Endodermal cell (in vitro differentiated cells): ENCODE results near the gene STK38. TPM values are rescaled to one million over a fixed set of nuclear protein-coding genes. Genes with fewer than 3 reads are reported as not detected.

Experiments used
- DNase-seq: peaks from one replicate; pipeline ENCODE4 v3.0.0-alpha.2; 2017
- H3K27ac ChIP-seq: 2 replicates; pipeline ENCODE4 v1.5.1; 2013; ENCODE audit warnings: mild to moderate bottlenecking, low read depth, low read length, moderate library complexity
- H3K27me3 ChIP-seq: 2 replicates; pipeline ENCODE4 v1.6.1; 2013; ENCODE audit warnings: mild to moderate bottlenecking, low read length, moderate library complexity; ENCODE audit not compliant: insufficient read depth, control insufficient read depth, poor library complexity, severe bottlenecking
- H3K36me3 ChIP-seq: 2 replicates; pipeline ENCODE4 v1.7.0; 2013; ENCODE audit warnings: mild to moderate bottlenecking, low read length, moderate library complexity; ENCODE audit not compliant: control insufficient read depth, insufficient read depth
- H3K4me1 ChIP-seq: one replicate; pipeline ENCODE4 v1.7.0; 2013; ENCODE audit warnings: low read length; ENCODE audit not compliant: control insufficient read depth, insufficient read depth
- H3K4me3 ChIP-seq: 2 replicates; pipeline ENCODE4 v1.5.1; 2013; ENCODE audit warnings: mild to moderate bottlenecking, low read length, moderate library complexity
- H3K9ac ChIP-seq: 2 replicates; pipeline ENCODE4 v1.6.1; 2013; ENCODE audit warnings: mild to moderate bottlenecking, low read length, moderate library complexity; ENCODE audit not compliant: poor library complexity, severe bottlenecking; ENCODE audit errors: extremely low read depth
- H3K9me3 ChIP-seq: 2 replicates; pipeline ENCODE4 v1.6.1; 2013; ENCODE audit warnings: mild to moderate bottlenecking, low read length, moderate library complexity; ENCODE audit not compliant: control insufficient read depth
- H3K27ac Mint-ChIP-seq: 2 replicates; pipeline ENCODE4 v1.8.0; 2020; ENCODE audit warnings: mixed read lengths
- H3K27me3 Mint-ChIP-seq: 2 replicates; pipeline ENCODE4 v1.8.0; 2021; ENCODE audit warnings: mild to moderate bottlenecking, mixed read lengths; ENCODE audit not compliant: insufficient read depth
- H3K36me3 Mint-ChIP-seq: 2 replicates; pipeline ENCODE4 v1.8.0; 2020; ENCODE audit warnings: low read depth, mixed read lengths
- H3K4me1 Mint-ChIP-seq: 2 replicates; pipeline ENCODE4 v1.8.0; 2020; ENCODE audit warnings: mixed read lengths
- H3K4me3 Mint-ChIP-seq: 2 replicates; pipeline ENCODE4 v1.8.0; 2020; ENCODE audit warnings: mild to moderate bottlenecking, moderate library complexity, mixed read lengths
- H3K9me3 Mint-ChIP-seq: 2 replicates; pipeline ENCODE4 v1.8.0; 2020; ENCODE audit warnings: mild to moderate bottlenecking, mixed read lengths
- CTCF ChIP-seq: fragments of 200-600 bp; sonication (generic); conservative IDR thresholded peaks from 2 replicates; pipeline ENCODE4 v1.5.0; 2021; ENCODE audit warnings: antibody characterized with exemption, mild to moderate bottlenecking
- WGBS, 2 experiments: methylation state at CpG; one replicate each; pipeline versions ENCODE4 v1.1.5 to v1.1.7; 2013; ENCODE audit warnings: missing lambda C conversion rate in 2 of 2, mixed read lengths in 1 of 2; ENCODE audit not compliant: insufficient coverage in 1 of 2, insufficient read length in 1 of 2; 5-methylcytosine and 5-hydroxymethylcytosine counted together
- total RNA-seq, 2 donors: library from RNA; stranded (reverse); fragmentation: NEBNext Ultra II Directional in 1 of 2; extraction: Animal tissue kit (Norgen Biotek cat#: 25700) in 1 of 2; gene quantifications; 2 replicates in 1 of 2; 3 replicates in 1 of 2; pipeline ENCODE4 v1.2.1, GENCODE V29; 2021

STK38 gene
- total RNA-seq, 2 donors from 2014 or later = 35.2 to 38.3 TPM

- TF ChIP-seq CTCF = no peak
- Mint-ChIP-seq H3K36me3 (peaks cover 21% of the 10 kb centered on the region), H3K27ac (no peak overlapping the region), H3K4me3 (no peak overlapping the region), H3K4me1 (peaks cover 16% of the 10 kb centered on the region), H3K27me3 (no peaks in the 10 kb centered on the region), H3K9me3 (peaks cover 13% of the 10 kb centered on the region)
- Histone ChIP-seq H3K36me3 (peaks cover 11% of the 10 kb centered on the region), H3K4me1 (peaks cover 6% of the 10 kb centered on the region), H3K4me3 (no peak overlapping the region), H3K9ac (no peak overlapping the region), H3K27me3 (no peaks in the 10 kb centered on the region), H3K27ac (no peak overlapping the region), H3K9me3 (no peaks in the 10 kb centered on the region)
- no peak for DNase-seq
Observed at GRCh38 chr6:36445621-36446020, 101.7 kb downstream of the STK38 start.

GRCh38 chr6:36444470-36444869, 102.8 kb downstream of the STK38 start:
- WGBS, 2 experiments = 92 to 95% methylated on average over 2 to 3 of the region's 3 CpGs
- Mint-ChIP-seq H3K4me1 (peaks cover 21% of the 10 kb centered on the region), H3K4me3 (peak overlapping the region; percentile 94), H3K9me3 (peaks cover 11% of the 10 kb centered on the region), H3K27me3 (no peaks in the 10 kb centered on the region), H3K36me3 (peaks cover 19% of the 10 kb centered on the region), H3K27ac (no peak overlapping the region)
- H3K9ac ChIP-seq = no peak overlapping the region
- TF ChIP-seq CTCF = no peak
- DNase-seq = no peak
- no peaks in the 10 kb centered on the region for H3K9me3 ChIP-seq
- no peaks in the 10 kb centered on the region for H3K27me3 ChIP-seq
- peaks cover 6% of the 10 kb centered on the region for H3K4me1 ChIP-seq
- no peak overlapping the region for H3K27ac ChIP-seq
- peaks cover 10% of the 10 kb centered on the region for H3K36me3 ChIP-seq
- peak overlapping the region; percentile 97 for H3K4me3 ChIP-seq

Other genes starting within 250 kb of the STK38 start
- gene BNIP5, start 210.6 kb downstream of the STK38 start, total RNA-seq = not detected
- gene ETV7, start 159.8 kb downstream of the STK38 start, total RNA-seq = under 1 TPM; 0.42 TPM
- gene PXT1, start 104.6 kb downstream of the STK38 start, total RNA-seq = under 1 TPM in 1 of 2 donors, not detected in 1; 0.15 TPM
- 10 to 100 TPM; 20.5 to 29.0 TPM for gene KCTD20, start 104.5 kb downstream of the STK38 start, total RNA-seq
- gene SRSF3, start 46.9 kb upstream of the STK38 start, total RNA-seq = 100 to 1,000 TPM; 493 to 536 TPM
- 1 to 10 TPM; 1.9 to 3.7 TPM for gene CDKN1A, start 131.2 kb upstream of the STK38 start, total RNA-seq
- not detected for gene RAB44, start 150.3 kb upstream of the STK38 start, total RNA-seq